Mesothelial cell of epicardium (in vitro differentiated cells): ENCODE measurements around the gene GRIN3B. TPM values are rescaled to one million over a fixed set of nuclear protein-coding genes. Genes with fewer than 3 reads are reported as not detected.

Source experiments
- DNase-seq, 2 experiments: peaks; one replicate each; pipeline ENCODE4 v3.0.0; 2021; ENCODE audit warnings: low spot score in 2 of 2; ENCODE audit not compliant: unreplicated experiment in 2 of 2
- H3K27ac Mint-ChIP-seq: 2 replicates; pipeline ENCODE4 v1.8.0; 2021; ENCODE audit warnings: mixed read lengths
- H3K27me3 Mint-ChIP-seq: 2 replicates; pipeline ENCODE4 v1.8.0; 2021; ENCODE audit warnings: low read depth, mixed read lengths
- H3K36me3 Mint-ChIP-seq: 2 replicates; pipeline ENCODE4 v1.8.0; 2021; ENCODE audit warnings: mixed read lengths
- H3K4me1 Mint-ChIP-seq: 2 replicates; pipeline ENCODE4 v1.8.0; 2021; ENCODE audit warnings: mixed read lengths
- H3K4me3 Mint-ChIP-seq: 2 replicates; pipeline ENCODE4 v1.8.0; 2021; ENCODE audit warnings: mild to moderate bottlenecking, moderate library complexity, mixed read lengths
- H3K9me3 Mint-ChIP-seq: 2 replicates; pipeline ENCODE4 v1.8.0; 2021; ENCODE audit warnings: mixed read lengths
- CTCF ChIP-seq: fragments of 200-600 bp; sonication (generic); IDR thresholded peaks from one replicate; pipeline ENCODE4 v1.5.0; 2021; ENCODE audit warnings: antibody characterized with exemption; ENCODE audit not compliant: unreplicated experiment
- total RNA-seq: library from RNA; stranded (reverse); gene quantifications from 3 replicates; pipeline ENCODE4 v1.2.1, GENCODE V29; 2021

Gene GRIN3B
- total RNA-seq, 1 donor from 2014 or later: 0.34 TPM

DNA sequence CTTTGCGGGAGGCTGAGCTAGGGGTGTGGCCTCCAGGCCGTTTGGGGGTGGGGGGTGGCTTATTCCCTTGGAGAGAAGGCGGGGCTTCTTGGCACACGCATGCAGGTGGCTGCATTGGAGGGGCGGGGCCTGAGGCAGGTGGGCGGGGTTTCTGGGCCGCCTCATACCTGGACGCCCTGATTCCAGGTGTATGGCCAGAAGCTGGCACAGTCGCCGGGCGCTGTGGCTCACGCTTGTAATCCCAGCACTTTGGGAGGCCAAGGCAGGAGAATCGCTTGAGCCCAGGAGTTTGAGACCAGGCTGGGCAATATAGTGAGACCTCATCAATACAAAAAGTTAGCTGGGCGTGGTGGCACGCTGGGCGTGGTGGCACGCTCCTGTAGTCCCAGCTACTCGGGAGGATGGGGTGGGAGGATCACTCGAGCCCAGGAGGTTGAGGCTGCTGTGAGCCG lies 47.5 kb downstream of the GRIN3B start:
- no peak for TF ChIP-seq CTCF
- H3K4me3 Mint-ChIP-seq: no peak overlapping the region
- peaks cover under 1% of the 10 kb centered on the region for H3K4me1 Mint-ChIP-seq
- no peak overlapping the region for H3K27ac Mint-ChIP-seq
- no peak for DNase-seq
- no peaks in the 10 kb centered on the region for H3K27me3 Mint-ChIP-seq
- no peaks in the 10 kb centered on the region for H3K9me3 Mint-ChIP-seq
- H3K36me3 Mint-ChIP-seq: no peaks in the 10 kb centered on the region

GRCh38 chr19:1049106-1049505 lies 48.9 kb downstream of the GRIN3B start:
- no peak overlapping the region for H3K27ac Mint-ChIP-seq
- no peaks in the 10 kb centered on the region for H3K36me3 Mint-ChIP-seq
- no peaks in the 10 kb centered on the region for H3K4me1 Mint-ChIP-seq
- DNase-seq: no peak
- H3K27me3 Mint-ChIP-seq: no peaks in the 10 kb centered on the region
- H3K9me3 Mint-ChIP-seq: no peaks in the 10 kb centered on the region
- TF ChIP-seq CTCF: no peak
- H3K4me3 Mint-ChIP-seq: no peak overlapping the region

GRCh38 chr19:1049800-1050199 lies 49.6 kb downstream of the GRIN3B start:
- Mint-ChIP-seq H3K4me1 (no peaks in the 10 kb centered on the region), H3K9me3 (no peaks in the 10 kb centered on the region), H3K36me3 (no peaks in the 10 kb centered on the region), H3K27me3 (no peaks in the 10 kb centered on the region), H3K27ac (no peak overlapping the region), H3K4me3 (no peak overlapping the region)
- no peak for TF ChIP-seq CTCF
- DNase-seq: no peak

DNA sequence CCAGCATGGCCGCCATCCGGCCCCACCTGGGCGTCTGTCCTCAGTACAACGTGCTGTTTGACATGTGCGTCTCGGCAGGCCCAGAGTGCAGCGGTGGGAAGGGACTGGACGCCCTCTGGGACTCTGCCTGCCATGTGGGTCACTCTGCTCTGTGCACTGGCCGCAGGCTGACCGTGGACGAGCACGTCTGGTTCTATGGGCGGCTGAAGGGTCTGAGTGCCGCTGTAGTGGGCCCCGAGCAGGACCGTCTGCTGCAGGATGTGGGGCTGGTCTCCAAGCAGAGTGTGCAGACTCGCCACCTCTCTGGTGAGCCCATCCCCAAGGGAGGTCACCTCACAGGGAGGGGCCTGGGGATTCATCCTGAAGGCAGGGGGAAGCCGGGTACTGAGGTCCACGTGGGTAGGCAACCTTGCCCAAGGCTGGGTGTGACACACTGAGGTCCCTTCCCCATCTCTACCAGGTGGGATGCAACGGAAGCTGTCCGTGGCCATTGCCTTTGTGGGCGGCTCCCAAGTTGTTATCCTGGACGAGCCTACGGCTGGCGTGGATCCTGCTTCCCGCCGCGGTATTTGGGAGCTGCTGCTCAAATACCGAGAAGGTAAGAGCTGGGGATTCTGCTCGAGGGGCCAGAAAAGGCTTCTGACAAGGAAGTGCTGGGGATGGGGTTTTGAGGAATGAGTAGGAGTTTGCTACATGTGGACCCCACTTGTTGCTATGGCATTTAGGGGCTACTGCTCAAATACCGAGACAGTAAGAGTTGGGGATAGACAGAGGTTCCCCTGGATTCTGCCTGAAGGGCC lies 51.0 kb downstream of the GRIN3B start:
- H3K27me3 Mint-ChIP-seq: no peaks in the 10 kb centered on the region
- no peaks in the 10 kb centered on the region for H3K36me3 Mint-ChIP-seq
- H3K4me3 Mint-ChIP-seq: no peak overlapping the region
- peak overlapping the region; percentile 37 for H3K27ac Mint-ChIP-seq
- no peaks in the 10 kb centered on the region for H3K4me1 Mint-ChIP-seq
- no peaks in the 10 kb centered on the region for H3K9me3 Mint-ChIP-seq
- no peak for DNase-seq
- no peak for TF ChIP-seq CTCF

DNA sequence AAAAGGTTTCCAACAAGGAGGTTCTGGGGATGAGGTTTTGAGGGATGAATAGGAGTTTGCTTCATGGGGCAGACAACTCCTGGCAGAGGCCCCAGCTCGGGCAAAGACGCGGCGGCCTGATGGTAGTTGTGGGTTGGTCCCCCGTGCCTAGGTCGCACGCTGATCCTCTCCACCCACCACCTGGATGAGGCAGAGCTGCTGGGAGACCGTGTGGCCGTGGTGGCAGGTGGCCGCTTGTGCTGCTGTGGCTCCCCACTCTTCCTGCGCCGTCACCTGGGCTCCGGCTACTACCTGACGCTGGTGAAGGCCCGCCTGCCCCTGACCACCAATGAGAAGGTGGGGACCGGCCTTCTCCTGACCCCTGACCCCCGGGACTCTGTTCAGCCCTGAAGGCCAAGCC lies 51.6 kb downstream of the GRIN3B start:
- H3K9me3 Mint-ChIP-seq: no peaks in the 10 kb centered on the region
- no peaks in the 10 kb centered on the region for H3K36me3 Mint-ChIP-seq
- no peak overlapping the region for H3K4me3 Mint-ChIP-seq
- no peaks in the 10 kb centered on the region for H3K4me1 Mint-ChIP-seq
- no peak for TF ChIP-seq CTCF
- H3K27ac Mint-ChIP-seq: peak overlapping the region; percentile 37
- no peak for DNase-seq
- no peaks in the 10 kb centered on the region for H3K27me3 Mint-ChIP-seq
